Measurements from ENCODE around the gene FHIT.

Gene FHIT

GRCh38 chr3:60243456-60243855 lies 1007.8 kb downstream of the FHIT start:
- no peak for DNase-seq

DNA sequence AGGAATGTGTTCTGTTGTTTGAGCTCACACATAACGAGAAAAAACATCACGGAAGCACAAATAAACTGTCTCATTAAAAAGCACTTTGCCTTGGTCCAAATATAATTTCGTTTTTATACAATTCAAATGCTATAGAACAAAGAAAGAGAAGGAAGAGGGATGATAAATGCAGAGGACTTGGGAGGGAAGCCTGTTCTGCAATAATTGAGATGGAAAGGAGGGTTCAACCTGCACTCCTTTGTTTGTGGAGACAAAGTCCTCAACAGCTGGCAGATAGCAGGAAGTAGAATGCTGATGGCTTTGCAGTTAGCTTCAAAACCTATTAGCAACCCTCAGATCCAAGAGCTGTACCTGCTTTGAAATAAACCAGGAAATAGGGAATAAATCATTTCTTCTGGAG lies 1010.8 kb downstream of the FHIT start:
- DNase-seq: peak; percentile 66

GRCh38 chr3:60238550-60238949 lies 1012.7 kb downstream of the FHIT start:
- no peak for DNase-seq

DNA sequence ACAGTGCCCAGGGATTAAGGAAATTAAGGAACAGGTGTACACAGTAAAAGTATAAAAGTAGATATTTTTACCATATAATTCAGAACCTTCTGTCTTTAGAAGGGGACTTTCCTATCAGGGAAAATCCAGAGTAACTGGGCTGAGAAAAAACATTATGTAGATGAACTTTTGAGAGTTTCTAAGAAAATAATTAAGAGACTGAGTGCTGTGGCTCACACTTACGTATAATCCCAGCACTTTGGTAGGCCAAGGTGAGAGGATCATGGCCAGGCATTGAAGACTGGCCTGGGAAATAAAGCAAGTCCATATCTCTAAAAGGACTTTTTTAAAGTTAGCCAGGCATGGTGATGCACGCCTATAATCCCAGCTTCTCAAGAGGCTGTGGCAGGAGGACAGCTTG lies 1021.8 kb downstream of the FHIT start:
- no peak for DNase-seq

DNA sequence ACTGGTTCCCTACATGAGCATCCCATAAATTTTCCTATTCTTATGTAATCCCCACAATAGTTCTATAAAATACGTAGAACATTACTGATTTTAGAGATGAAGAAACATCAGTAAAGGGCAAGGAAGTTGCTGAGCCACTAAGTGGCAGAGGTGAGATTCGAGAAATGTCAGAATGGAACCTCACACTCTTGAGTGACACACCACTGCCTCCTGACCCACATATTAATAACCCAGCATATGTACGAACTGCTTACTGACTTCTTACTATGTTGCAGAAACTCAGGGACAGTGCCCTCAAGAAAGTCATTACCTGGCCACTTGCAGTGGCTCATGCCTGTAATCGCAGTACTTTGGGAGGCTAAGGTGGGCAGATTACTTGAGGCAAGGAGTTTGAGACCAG lies 1022.4 kb downstream of the FHIT start:
- no peak for DNase-seq

- DNase-seq: no peak
Observed at GRCh38 chr3:60226912-60227311, 1024.3 kb downstream of the FHIT start.

DNA sequence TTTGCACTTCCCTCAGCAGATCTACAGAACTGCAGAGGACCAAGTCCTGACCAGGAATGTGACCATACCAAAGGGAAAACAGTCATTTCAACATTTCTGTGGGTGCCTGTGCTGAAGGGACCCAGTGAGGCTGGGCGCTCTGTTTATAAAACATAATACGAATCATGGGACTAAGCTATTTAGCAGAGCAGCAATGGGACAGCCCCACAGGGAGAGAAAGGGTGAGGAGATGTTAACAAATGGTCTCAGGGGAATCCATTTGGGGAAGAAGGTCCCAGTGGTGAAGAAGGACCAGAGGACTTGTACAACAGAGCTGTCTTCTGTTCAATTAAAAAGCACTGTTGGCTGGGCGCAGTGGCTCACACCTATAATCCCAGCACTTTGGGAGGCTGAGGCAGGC lies 1025.4 kb downstream of the FHIT start:
- DNase-seq: no peak

DNA sequence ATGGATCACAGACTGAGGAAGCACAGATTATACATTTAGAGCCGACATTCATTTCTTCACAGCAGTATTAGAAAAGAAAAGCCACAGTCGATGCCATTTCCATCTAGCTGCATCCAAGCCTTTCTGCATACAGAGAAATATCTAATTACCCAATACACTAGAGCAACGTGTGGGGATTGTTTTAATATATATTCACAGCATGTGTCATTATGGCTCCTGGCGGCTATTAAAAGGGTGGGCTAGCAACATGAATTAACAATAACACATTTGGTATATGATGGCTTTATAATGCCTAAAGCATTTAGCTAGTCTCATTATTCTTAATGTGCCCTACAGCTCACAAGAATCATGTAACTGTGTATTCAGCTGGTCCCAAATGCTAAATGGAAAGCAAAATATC lies 1030.5 kb downstream of the FHIT start:
- DNase-seq: no peak

- no peak for DNase-seq
Observed at GRCh38 chr3:60219501-60219900, 1031.8 kb downstream of the FHIT start.

DNA sequence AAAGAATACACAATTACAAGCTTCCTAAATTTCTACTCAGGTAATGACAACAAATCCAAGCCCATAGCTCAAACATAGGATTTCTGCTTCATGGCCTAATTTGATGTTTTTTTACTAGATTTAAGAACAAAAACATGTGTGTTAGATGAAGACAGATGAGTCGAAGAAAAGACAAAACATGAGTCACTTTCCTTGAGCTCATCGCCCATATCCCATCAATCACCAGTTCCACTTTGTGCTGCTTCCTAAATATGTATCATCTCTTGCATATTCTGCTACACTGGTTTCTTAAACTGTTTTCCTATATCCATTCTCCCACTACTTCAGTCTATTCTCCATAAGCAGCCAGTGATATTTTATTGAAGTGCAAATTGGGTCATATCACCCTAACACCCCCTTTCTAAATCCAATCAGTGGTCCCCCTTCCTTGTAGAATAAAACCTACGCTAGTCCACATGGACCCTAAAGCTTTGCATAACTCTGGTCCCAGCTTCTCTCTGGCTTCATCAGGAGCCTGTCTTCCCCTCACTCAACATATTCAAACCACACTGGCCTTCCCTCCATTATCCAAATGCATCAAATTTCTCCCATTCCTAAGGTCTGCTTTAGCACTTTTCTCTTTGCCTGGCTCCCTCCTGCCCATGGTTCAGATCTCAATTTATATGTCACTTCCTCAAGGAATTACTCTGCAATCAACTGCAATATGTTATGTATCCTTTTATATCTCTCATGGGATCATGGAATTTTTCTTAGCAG lies 1033.9 kb downstream of the FHIT start:
- no peak for DNase-seq

- DNase-seq: no peak
Observed at GRCh38 chr3:60216462-60217075, 1034.7 kb downstream of the FHIT start.

GRCh38 chr3:60215946-60216345 lies 1035.3 kb downstream of the FHIT start:
- no peak for DNase-seq

- no peak for DNase-seq
Observed at GRCh38 chr3:60207905-60208304, 1043.3 kb downstream of the FHIT start.

DNA sequence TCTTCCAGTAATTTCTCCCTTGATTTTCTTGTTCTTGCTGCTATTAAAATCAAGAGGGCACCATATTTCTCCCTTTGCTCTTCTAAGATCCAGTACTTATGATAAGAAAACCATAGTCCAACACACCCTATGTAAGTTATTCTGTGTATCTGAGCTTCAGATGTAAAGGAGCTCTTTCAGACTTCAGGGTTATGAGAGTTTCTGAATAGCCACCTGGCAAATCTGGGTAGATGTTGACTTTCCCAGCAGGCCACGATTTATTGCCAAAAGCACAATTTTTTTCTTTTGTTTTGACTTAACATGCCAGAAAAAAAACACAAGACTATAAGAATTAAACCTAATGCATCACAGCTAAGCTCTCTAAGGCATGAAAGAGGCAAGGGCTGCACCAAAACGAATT lies 1045.0 kb downstream of the FHIT start:
- no peak for DNase-seq

DNA sequence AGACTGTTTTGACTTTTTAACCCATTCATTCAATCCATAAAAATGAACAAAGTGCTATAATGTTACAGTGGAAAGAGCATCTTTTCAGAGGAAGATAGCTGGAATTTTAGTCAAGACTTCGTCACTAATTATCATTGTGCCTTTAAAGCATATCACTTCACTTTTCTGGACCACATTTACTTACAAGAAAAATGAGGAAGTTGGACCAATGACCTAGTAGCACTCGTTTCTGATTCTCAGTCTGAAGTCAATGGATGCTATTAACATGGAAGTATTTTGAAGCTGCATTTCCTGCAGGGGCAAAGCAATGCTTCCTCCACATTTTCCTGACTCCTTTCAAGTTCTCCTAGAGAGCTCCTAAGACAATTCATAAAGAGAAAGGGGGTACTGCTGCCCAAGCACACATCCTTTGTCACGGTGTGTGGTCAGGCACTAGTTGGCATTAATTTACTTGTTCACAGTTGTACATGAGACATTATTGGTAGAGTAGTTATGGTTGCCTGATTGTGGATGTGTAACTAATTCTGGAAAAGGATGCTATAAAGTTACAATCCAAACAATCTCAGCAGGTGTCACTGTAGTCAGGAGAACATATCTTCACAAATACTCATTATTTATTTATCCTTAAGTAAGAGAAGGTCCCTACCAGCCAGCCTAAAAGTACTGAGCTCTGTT lies 1049.1 kb downstream of the FHIT start:
- peak; percentile 63 for DNase-seq

DNA sequence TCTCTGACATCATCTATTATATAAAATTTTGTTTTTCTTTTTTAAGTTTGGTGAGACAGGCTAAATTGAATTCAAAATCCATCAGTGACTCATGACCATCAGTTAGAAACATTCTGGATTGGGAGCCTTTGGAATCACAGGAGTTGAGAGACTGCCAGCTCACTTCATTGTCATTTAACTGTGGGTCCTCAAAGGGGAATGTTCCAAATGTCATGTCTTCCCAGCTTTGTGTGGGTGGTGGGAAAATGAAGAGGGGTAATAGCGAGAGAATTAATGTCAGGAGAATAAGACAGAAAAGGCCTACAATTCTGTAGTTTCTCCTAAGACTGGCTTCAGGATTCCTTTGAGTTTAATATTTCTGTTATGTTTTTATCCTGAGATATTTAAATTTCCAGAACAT lies 1051.9 kb downstream of the FHIT start:
- no peak for DNase-seq

- DNase-seq: no peak
Observed at GRCh38 chr3:60198179-60198720, 1053.0 kb downstream of the FHIT start.

- DNase-seq: no peak
Observed at GRCh38 chr3:60192297-60193114, 1058.7 kb downstream of the FHIT start.

DNA sequence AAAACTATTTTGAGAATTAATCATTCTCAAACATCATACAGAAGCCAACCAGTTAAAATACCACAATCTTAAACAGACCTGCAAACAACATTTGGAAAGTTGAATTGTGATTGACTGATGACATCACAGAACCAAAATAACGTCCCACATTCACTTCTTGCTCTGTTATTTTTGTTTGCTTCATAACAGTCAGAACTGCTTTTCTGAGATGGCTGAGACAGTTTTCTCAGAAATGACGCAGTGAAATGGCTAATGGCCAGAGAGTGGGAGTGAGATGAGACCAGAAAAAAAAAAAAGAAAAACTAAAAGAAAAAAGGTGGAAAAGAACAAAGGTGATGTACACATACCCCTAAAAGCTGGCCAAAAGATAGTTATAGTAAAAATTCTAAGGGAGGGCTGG lies 1061.2 kb downstream of the FHIT start:
- DNase-seq: no peak

GRCh38 chr3:60189304-60189703 lies 1061.9 kb downstream of the FHIT start:
- DNase-seq: no peak

DNA sequence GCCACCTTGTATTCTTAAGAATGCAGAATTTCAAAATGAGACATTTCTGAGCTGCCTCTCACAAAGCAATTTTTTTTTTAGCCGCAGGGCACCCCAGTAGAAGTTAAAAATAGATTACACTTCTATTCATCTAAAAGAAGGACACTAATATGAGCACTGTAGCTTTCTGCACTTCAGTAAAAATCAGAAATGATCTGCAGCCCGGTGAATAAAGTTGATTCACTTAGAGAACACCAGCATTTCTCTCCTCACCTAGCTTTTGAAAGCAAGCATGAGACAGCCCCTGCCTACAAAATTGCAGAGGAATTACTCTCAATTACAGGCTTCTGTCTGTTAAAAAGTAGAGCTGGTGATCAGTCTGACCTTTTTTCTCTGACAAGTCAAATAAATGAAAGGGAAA lies 1062.4 kb downstream of the FHIT start:
- no peak for DNase-seq

GRCh38 chr3:60187343-60187742 lies 1063.9 kb downstream of the FHIT start:
- DNase-seq: no peak

DNA sequence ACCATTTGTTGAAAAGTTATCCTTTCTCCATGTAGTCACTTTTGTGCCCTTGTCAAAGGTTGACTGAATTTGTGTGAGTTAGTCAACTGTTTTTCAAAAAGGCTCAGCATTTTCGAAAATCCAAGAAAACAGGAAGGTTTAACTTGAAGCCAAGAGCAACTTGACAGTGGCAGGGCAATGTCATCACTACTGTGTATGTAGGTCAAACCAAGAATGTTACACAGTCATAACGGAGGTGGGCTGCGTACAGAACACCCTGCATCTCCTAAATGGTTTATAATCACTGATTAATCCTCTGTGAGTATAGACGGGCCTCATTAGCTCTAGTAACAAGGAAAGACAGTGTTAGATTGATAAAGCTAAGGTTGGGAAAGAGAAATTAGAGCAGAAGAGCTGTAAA lies 1064.9 kb downstream of the FHIT start:
- DNase-seq: no peak

Data from DMS53 (cell line).